Large intestine (tissue), 3 donors: ENCODE data around the gene ABCA13. TPM values are rescaled to one million over a fixed set of nuclear protein-coding genes. Genes with fewer than 3 reads are reported as not detected.

Experiments
- DNase-seq, 2 donors: peaks; one replicate each; pipeline versions ENCODE4 v3.0.0 to v3.0.0-alpha.2; 2013
- H3K27ac ChIP-seq: one replicate; pipeline ENCODE4 v1.5.1; 2013; ENCODE audit warnings: low read length
- H3K27me3 ChIP-seq: 2 replicates; pipeline ENCODE4 v1.6.1; 2013; ENCODE audit warnings: low read length; ENCODE audit not compliant: control insufficient read depth, insufficient read depth
- H3K36me3 ChIP-seq: 2 replicates; pipeline ENCODE4 v1.6.1; 2013; ENCODE audit warnings: low read length; ENCODE audit not compliant: control insufficient read depth, insufficient read depth
- H3K4me1 ChIP-seq: one replicate; pipeline ENCODE4 v1.6.1; 2013; ENCODE audit warnings: low read length; ENCODE audit not compliant: control insufficient read depth, insufficient read depth
- H3K4me3 ChIP-seq: one replicate; pipeline ENCODE4 v1.5.1; 2013; ENCODE audit warnings: low read length
- H3K9me3 ChIP-seq: one replicate; pipeline ENCODE4 v1.6.1; 2013; ENCODE audit warnings: mild to moderate bottlenecking, low read depth, low read length, moderate library complexity; ENCODE audit not compliant: control insufficient read depth
- WGBS: methylation state at CpG from one replicate; pipeline ENCODE4 v1.1.5; 2013; ENCODE audit warnings: low lambda C conversion rate; ENCODE audit not compliant: insufficient coverage; 5-methylcytosine and 5-hydroxymethylcytosine counted together
- polyA plus RNA-seq: library from polyadenylated mRNA; unstranded; fragments of 120-200 nt; gene quantifications from one replicate; pipeline ENCODE4 v1.2.1, GENCODE V29; 2013

The ABCA13 gene
- polyA plus RNA-seq, 1 donor, result 0.28 TPM

GRCh38 chr7:48295296-48295971, 124.2 kb downstream of the ABCA13 start:
- no peak overlapping the region for H3K4me3 ChIP-seq
- H3K9me3 ChIP-seq, result no peaks in the 10 kb centered on the region
- H3K27ac ChIP-seq, result no peak overlapping the region
- DNase-seq, result no peak
- no peaks in the 10 kb centered on the region for H3K4me1 ChIP-seq
- WGBS, result no CpG with 5 or more reads among the region's 7 CpGs
- H3K36me3 ChIP-seq, result no peaks in the 10 kb centered on the region
- H3K27me3 ChIP-seq, result no peaks in the 10 kb centered on the region

GRCh38 chr7:48296966-48297365, 125.7 kb downstream of the ABCA13 start:
- Histone ChIP-seq H3K4me1 (no peaks in the 10 kb centered on the region), H3K27me3 (no peaks in the 10 kb centered on the region), H3K36me3 (no peaks in the 10 kb centered on the region), H3K27ac (no peak overlapping the region), H3K4me3 (no peak overlapping the region), H3K9me3 (no peaks in the 10 kb centered on the region)
- WGBS, result no CpG with 5 or more reads among the region's 2 CpGs
- DNase-seq, result no peak

GRCh38 chr7:48298779-48299178, 127.5 kb downstream of the ABCA13 start:
- H3K4me1 ChIP-seq, result no peaks in the 10 kb centered on the region
- H3K27me3 ChIP-seq, result no peaks in the 10 kb centered on the region
- DNase-seq, result no peak
- WGBS, result no CpG with 5 or more reads among the region's 5 CpGs
- no peaks in the 10 kb centered on the region for H3K9me3 ChIP-seq
- H3K27ac ChIP-seq, result no peak overlapping the region
- no peak overlapping the region for H3K4me3 ChIP-seq
- H3K36me3 ChIP-seq, result no peaks in the 10 kb centered on the region

- Histone ChIP-seq H3K36me3 (no peaks in the 10 kb centered on the region), H3K27ac (no peak overlapping the region), H3K27me3 (no peaks in the 10 kb centered on the region), H3K9me3 (no peaks in the 10 kb centered on the region), H3K4me3 (no peak overlapping the region), H3K4me1 (no peaks in the 10 kb centered on the region)
- 70% methylated on average over 2 of the region's 4 CpGs for WGBS
- peak; percentile 21 to 37 for DNase-seq
Measured at GRCh38 chr7:48299580-48300169, 128.4 kb downstream of the ABCA13 start.

GRCh38 chr7:48300301-48300700, 129.0 kb downstream of the ABCA13 start:
- no peak overlapping the region for H3K27ac ChIP-seq
- no peak for DNase-seq
- no peaks in the 10 kb centered on the region for H3K4me1 ChIP-seq
- no peak overlapping the region for H3K4me3 ChIP-seq
- H3K27me3 ChIP-seq, result no peaks in the 10 kb centered on the region
- WGBS, result 60% methylated on average over 1 of the region's 2 CpGs
- H3K36me3 ChIP-seq, result no peaks in the 10 kb centered on the region
- H3K9me3 ChIP-seq, result no peaks in the 10 kb centered on the region

GRCh38 chr7:48301201-48301600, 129.9 kb downstream of the ABCA13 start:
- Histone ChIP-seq H3K4me1 (no peaks in the 10 kb centered on the region), H3K27ac (no peak overlapping the region), H3K36me3 (no peaks in the 10 kb centered on the region), H3K4me3 (no peak overlapping the region), H3K9me3 (no peaks in the 10 kb centered on the region), H3K27me3 (no peaks in the 10 kb centered on the region)
- WGBS, result no CpG with 5 or more reads among the region's 3 CpGs
- no peak for DNase-seq

GRCh38 chr7:48304641-48305040, 133.4 kb downstream of the ABCA13 start:
- H3K36me3 ChIP-seq, result no peaks in the 10 kb centered on the region
- no CpG with 5 or more reads among the region's 1 CpG for WGBS
- H3K27ac ChIP-seq, result no peak overlapping the region
- no peaks in the 10 kb centered on the region for H3K9me3 ChIP-seq
- H3K27me3 ChIP-seq, result no peaks in the 10 kb centered on the region
- no peaks in the 10 kb centered on the region for H3K4me1 ChIP-seq
- H3K4me3 ChIP-seq, result no peak overlapping the region
- no peak for DNase-seq

- DNase-seq, result no peak
- no peaks in the 10 kb centered on the region for H3K9me3 ChIP-seq
- H3K36me3 ChIP-seq, result no peaks in the 10 kb centered on the region
- H3K27me3 ChIP-seq, result no peaks in the 10 kb centered on the region
- no peak overlapping the region for H3K4me3 ChIP-seq
- 83% methylated on average over 1 of the region's 5 CpGs for WGBS
- H3K27ac ChIP-seq, result no peak overlapping the region
- no peaks in the 10 kb centered on the region for H3K4me1 ChIP-seq
Measured at GRCh38 chr7:48305661-48306060, 134.4 kb downstream of the ABCA13 start.

GRCh38 chr7:48307041-48307714, 135.9 kb downstream of the ABCA13 start:
- 90% methylated on average over 2 of the region's 4 CpGs for WGBS
- Histone ChIP-seq H3K4me1 (no peaks in the 10 kb centered on the region), H3K27ac (no peak overlapping the region), H3K36me3 (no peaks in the 10 kb centered on the region), H3K9me3 (no peaks in the 10 kb centered on the region), H3K27me3 (no peaks in the 10 kb centered on the region), H3K4me3 (no peak overlapping the region)
- DNase-seq, result no peak

GRCh38 chr7:48309720-48310119, 138.5 kb downstream of the ABCA13 start:
- Histone ChIP-seq H3K36me3 (no peaks in the 10 kb centered on the region), H3K4me3 (no peak overlapping the region), H3K9me3 (no peaks in the 10 kb centered on the region), H3K4me1 (no peaks in the 10 kb centered on the region), H3K27me3 (no peaks in the 10 kb centered on the region), H3K27ac (no peak overlapping the region)
- DNase-seq, result no peak
- no CpG with 5 or more reads among the region's 12 CpGs for WGBS
